ENCODE results near the gene ASB10. TPM values are rescaled to one million over a fixed set of nuclear protein-coding genes. Genes with fewer than 3 reads are reported as not detected.

Gene ASB10
- total and polyA plus RNA-seq, 7 donors: not detected

- no peak overlapping the region for H3K27ac ChIP-seq
- no peak for DNase-seq
- peaks cover 0 to 5% (median 0%) of the 10 kb centered on the region in 4 donors for H3K4me1 ChIP-seq
- 82 to 83% methylated on average over 16 of the region's 16 CpGs for WGBS, 2 donors
- no peaks in the 10 kb centered on the region for H3K36me3 ChIP-seq
- H3K9me3 ChIP-seq: no peaks in the 10 kb centered on the region
- no peak overlapping the region for H3K4me3 ChIP-seq
- intact Hi-C loops (cut with DNase I): no loop called here
- no peak for TF ChIP-seq POLR2A (IDR thresholded peaks at IDR 0.05)
- TF ChIP-seq POLR2AphosphoS5 (IDR thresholded peaks at IDR 0.05): no peak
- TF ChIP-seq EP300 (IDR thresholded peaks at IDR 0.05): no peak
- TF ChIP-seq, protein P1, sequence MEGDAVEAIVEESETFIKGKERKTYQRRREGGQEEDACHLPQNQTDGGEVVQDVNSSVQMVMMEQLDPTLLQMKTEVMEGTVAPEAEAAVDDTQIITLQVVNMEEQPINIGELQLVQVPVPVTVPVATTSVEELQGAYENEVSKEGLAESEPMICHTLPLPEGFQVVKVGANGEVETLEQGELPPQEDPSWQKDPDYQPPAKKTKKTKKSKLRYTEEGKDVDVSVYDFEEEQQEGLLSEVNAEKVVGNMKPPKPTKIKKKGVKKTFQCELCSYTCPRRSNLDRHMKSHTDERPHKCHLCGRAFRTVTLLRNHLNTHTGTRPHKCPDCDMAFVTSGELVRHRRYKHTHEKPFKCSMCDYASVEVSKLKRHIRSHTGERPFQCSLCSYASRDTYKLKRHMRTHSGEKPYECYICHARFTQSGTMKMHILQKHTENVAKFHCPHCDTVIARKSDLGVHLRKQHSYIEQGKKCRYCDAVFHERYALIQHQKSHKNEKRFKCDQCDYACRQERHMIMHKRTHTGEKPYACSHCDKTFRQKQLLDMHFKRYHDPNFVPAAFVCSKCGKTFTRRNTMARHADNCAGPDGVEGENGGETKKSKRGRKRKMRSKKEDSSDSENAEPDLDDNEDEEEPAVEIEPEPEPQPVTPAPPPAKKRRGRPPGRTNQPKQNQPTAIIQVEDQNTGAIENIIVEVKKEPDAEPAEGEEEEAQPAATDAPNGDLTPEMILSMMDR (IDR thresholded peaks at IDR 0.05): no peak
- H3K27me3 ChIP-seq: peaks cover 6 to 55% (median 26%) of the 10 kb centered on the region in 3 donors
Observed at GRCh38 chr7:151175047-151175792, 11.8 kb downstream of the ASB10 start.

DNA sequence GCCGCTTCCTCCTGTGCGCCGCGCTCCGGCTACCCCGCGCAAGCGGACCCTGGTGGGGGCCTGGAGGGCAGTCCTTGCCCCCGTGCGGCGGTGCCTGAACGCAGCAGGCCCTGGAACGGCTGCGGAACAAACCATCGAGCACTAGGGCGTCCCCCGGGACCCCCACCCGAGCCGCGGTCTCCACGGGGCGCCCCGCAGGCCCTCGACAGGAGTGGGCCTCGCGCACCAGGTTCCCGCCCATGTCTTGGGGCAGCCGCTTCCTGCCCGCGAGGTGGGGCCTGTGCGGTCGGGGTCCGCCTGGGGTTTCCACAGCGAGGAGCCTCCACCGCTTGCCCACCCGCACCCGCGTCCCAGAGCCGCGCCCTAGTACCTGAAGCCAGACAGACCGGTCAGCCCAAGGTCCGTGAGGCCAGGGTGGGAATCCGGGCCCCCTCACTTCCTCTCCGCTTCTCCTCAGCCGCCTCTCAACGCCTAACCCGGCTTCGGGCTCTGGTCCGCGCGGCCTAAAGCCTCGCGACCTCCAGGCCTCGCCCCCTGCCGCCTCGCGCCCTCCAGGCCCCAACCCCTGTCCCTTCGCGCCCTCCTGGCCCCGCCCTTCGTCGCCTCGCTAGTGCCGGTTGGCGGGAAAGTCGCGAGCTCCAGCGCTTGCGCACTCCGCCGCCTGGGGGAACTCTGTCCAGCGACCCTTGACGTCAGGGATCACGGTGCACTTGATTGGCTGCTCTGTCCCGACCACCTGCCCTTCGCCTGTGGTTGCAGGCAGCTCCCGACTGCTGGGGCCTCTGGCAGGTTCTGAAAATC lies 12.6 kb downstream of the ASB10 start:
- 65 to 75% methylated on average over 77 of the region's 77 CpGs for WGBS, 2 donors
- peaks cover 0 to 5% (median 0%) of the 10 kb centered on the region in 4 donors for H3K4me1 ChIP-seq
- no peak for DNase-seq
- no peaks in the 10 kb centered on the region for H3K36me3 ChIP-seq
- H3K9me3 ChIP-seq: no peaks in the 10 kb centered on the region
- peaks cover 6 to 55% (median 26%) of the 10 kb centered on the region in 3 donors for H3K27me3 ChIP-seq
- no peak overlapping the region for H3K4me3 ChIP-seq
- TF ChIP-seq EP300 (IDR thresholded peaks at IDR 0.05) (no peak), POLR2AphosphoS5 (IDR thresholded peaks at IDR 0.05) (no peak), POLR2A (IDR thresholded peaks at IDR 0.05) (no peak)
- TF ChIP-seq, protein P1 (IDR thresholded peaks at IDR 0.05): no peak
- intact Hi-C loops (cut with DNase I): loop anchor here (5.0 kb wide), 1 partner anchor 128 kb away; no protein-coding TSS in a partner anchor
- no peak overlapping the region for H3K27ac ChIP-seq

- H3K4me1 ChIP-seq: peaks cover 0 to 5% (median 0%) of the 10 kb centered on the region in 4 donors
- no peak overlapping the region for H3K4me3 ChIP-seq
- no peak for DNase-seq
- WGBS, 2 donors: 83 to 88% methylated on average over 43 of the region's 43 CpGs
- TF ChIP-seq EP300 (IDR thresholded peaks at IDR 0.05) (no peak), POLR2AphosphoS5 (IDR thresholded peaks at IDR 0.05) (no peak), POLR2A (IDR thresholded peaks at IDR 0.05) (no peak)
- TF ChIP-seq, protein P1 (IDR thresholded peaks at IDR 0.05): no peak
- H3K27me3 ChIP-seq: peaks cover 6 to 55% (median 31%) of the 10 kb centered on the region in 3 donors
- no peaks in the 10 kb centered on the region for H3K36me3 ChIP-seq
- intact Hi-C loops (cut with DNase I): loop anchor here (5.0 kb wide), 1 partner anchor 129 kb away; no protein-coding TSS in a partner anchor
- no peaks in the 10 kb centered on the region for H3K9me3 ChIP-seq
- no peak overlapping the region for H3K27ac ChIP-seq
Observed at GRCh38 chr7:151173386-151174245, 13.4 kb downstream of the ASB10 start.

Measured in sigmoid colon (tissue), 7 donors.